RWPE1 (cell line): ENCODE measurements around the gene NDUFA3.

ENCODE experiments used
- CTCF ChIA-PET: fragments of 350-600 bp; sonication (Branson Sonifier 250); formaldehyde crosslinking; extraction: SDS; loops from one replicate; lab custom pipeline; 2021; lab: Yijun Ruan, JAX
- POLR2A ChIA-PET: fragments of 400-600 bp; formaldehyde crosslinking; extraction: SDS; loops from one replicate; lab custom pipeline; 2020; ENCODE audit warnings: antibody characterized with exemption; ENCODE audit not compliant: low non-redundant PET; lab: Yijun Ruan, JAX
- DNase-seq: peaks from one replicate; pipeline ENCODE4 v3.0.0; 2012; ENCODE audit warnings: low spot score
- H3K27ac ChIP-seq: fragments of 450-650 bp; 2 replicates; pipeline ENCODE4 v1.5.1; 2017
- TF ChIP-seq, protein P1 (sequence below): fragments of 450-650 bp; conservative IDR thresholded peaks from 2 replicates; pipeline ENCODE4 v1.5.1; 2017; ENCODE audit warnings: low read depth, mild to moderate bottlenecking

Gene NDUFA3

DNA sequence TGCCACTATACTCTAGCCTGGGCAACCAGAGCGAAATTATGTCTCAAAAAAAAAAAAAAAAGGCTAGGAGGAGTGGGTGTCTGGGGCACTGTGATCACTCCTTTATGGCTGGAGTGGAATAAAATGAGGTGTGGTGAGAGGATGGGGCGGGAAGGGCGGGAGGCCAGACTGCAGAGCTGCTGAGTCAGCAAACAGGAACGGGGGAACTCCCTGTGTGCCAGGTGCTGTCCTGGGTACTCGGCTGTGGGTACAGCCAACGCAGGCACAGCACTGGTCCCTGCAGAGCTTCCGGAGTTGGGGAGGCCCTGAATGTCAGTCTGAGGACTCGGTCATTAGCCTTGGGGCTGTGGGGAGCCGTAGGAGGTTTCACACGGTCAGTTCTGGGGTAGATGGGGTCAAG, 18.6 kb downstream of the NDUFA3 start:
- POLR2A ChIA-PET, result no interaction called here
- TF ChIP-seq, protein P1, sequence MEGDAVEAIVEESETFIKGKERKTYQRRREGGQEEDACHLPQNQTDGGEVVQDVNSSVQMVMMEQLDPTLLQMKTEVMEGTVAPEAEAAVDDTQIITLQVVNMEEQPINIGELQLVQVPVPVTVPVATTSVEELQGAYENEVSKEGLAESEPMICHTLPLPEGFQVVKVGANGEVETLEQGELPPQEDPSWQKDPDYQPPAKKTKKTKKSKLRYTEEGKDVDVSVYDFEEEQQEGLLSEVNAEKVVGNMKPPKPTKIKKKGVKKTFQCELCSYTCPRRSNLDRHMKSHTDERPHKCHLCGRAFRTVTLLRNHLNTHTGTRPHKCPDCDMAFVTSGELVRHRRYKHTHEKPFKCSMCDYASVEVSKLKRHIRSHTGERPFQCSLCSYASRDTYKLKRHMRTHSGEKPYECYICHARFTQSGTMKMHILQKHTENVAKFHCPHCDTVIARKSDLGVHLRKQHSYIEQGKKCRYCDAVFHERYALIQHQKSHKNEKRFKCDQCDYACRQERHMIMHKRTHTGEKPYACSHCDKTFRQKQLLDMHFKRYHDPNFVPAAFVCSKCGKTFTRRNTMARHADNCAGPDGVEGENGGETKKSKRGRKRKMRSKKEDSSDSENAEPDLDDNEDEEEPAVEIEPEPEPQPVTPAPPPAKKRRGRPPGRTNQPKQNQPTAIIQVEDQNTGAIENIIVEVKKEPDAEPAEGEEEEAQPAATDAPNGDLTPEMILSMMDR, result no peak
- H3K27ac ChIP-seq, result peak overlapping the region; percentile 5; the same call in 1 of the 2 replicates
- DNase-seq, result no peak
- CTCF ChIA-PET, result interaction anchor here (0.7 kb wide), 1 partner anchor 85 kb away, joined by 3 read pairs; no protein-coding TSS in a partner anchor

DNA sequence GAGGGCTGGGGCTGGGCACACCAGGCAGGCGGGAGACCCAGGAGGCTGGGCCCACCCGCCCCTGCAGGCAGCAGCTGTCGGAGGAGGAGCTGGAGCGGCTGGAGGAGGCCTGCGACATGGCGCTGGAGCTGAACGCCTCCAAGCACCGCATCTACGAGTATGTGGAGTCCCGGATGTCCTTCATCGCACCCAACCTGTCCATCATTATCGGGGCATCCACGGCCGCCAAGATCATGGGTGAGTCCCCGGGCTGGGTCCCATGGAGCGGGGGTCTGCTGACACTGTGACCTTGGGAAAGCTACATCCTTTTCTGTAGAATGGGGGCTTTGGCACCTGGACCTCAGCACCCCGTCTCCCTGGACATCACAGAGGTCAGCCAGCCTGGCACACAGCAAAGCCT, 21.0 kb downstream of the NDUFA3 start:
- no peak overlapping the region for H3K27ac ChIP-seq
- no peak for DNase-seq
- ChIA-PET POLR2A (interaction anchor here (1.1 kb wide), 1 partner anchor 8 kb away, joined by 5 read pairs; the partner anchor contains the start of genes PRPF31 and TFPT), CTCF (no interaction called here)
- TF ChIP-seq, protein P1, result no peak

DNA sequence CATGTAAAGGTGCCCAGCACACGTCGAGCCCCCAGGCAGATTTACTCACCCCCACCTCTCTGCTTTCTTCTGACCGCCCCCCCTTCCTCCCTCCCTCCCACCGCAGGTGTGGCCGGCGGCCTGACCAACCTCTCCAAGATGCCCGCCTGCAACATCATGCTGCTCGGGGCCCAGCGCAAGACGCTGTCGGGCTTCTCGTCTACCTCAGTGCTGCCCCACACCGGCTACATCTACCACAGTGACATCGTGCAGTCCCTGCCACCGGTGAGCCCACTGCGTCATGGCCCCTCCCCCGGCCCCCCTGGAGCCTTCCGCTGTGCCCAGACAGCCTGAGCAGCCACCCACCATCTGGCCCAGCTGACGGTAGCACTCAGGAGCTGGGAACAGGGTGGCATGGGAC, 21.7 kb downstream of the NDUFA3 start:
- CTCF ChIA-PET, result no interaction called here
- no peak overlapping the region for H3K27ac ChIP-seq
- POLR2A ChIA-PET, result interaction anchor here (1.1 kb wide), 1 partner anchor 9 kb away, joined by 5 read pairs; the partner anchor contains the start of genes PRPF31 and TFPT
- no peak for DNase-seq
- TF ChIP-seq, protein P1, result no peak

DNA sequence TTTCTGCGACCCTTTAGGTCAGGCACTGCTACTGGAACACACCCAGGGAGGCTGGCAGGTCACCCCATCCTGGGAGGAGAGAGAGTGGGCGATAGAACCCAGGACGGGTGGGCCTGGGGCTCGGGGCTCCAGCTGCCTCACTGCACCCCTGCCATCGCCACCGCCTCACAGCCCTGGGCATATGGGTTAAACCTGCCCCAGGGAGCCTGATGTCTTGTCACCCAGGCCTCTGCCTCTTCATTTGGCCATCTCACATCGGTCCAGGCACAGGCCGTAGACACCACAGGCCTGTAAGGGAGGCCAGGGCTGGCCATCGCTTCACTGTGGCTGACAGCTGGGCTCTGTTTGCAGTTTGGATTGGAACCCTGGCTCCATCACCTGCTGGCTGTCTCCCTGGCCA, 23.1 kb downstream of the NDUFA3 start:
- DNase-seq, result no peak
- no peak overlapping the region for H3K27ac ChIP-seq
- ChIA-PET CTCF (interaction anchor here (0.6 kb wide), 1 partner anchor 16 kb away, joined by 4 read pairs; no protein-coding TSS in a partner anchor), POLR2A (no interaction called here)
- TF ChIP-seq, protein P1, result no peak

DNA sequence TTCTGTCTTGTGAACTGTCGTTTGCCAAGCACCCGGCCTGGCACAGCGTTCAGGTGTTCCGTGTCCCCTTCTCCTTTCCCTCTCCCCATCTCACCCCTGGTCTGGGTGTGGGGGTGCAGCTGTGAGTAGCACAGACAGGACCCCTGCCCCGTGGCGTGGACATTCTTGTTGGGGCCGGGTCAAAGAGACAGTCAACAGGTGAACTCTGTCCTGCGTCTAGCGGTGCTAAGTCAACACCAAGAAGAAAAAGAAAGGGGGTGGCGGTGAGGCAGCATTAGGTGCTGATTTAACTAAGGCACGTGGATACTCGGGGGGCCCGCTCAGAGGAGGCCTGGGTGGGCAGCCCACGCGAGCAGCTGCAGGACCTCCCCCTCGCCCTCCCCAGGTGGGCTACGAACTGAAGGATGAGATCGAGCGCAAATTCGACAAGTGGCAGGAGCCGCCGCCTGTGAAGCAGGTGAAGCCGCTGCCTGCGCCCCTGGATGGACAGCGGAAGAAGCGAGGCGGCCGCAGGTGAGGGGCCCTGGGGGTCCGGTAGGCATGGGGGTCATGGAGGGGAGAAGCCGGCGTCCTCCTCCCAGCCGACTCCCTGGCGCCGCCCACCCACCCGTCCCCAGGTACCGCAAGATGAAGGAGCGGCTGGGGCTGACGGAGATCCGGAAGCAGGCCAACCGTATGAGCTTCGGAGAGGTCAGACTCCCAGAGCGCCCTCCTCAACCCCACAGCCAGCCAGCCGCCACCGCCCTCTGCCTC, 25.2 kb downstream of the NDUFA3 start:
- DNase-seq, result no peak
- no peak overlapping the region for H3K27ac ChIP-seq
- ChIA-PET CTCF (no interaction called here), POLR2A (interaction anchor here (1.2 kb wide), 1 partner anchor 12 kb away, joined by 3 read pairs; the partner anchor contains the start of genes PRPF31 and TFPT)
- TF ChIP-seq, protein P1, result no peak

DNA sequence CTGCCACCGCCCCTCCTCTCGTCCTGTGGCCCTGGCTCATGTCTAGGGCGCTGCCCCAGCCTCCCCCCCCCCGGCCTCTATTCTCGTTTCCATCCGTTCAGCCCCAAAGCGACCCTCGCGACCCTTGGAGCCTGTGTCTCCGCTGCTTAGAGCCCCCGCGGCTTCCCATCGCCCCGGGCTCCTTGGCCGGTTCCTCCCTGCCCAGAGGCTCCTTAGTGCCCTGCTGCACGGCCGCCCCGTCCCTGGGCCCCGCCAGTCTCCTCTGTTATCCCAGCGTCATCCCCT, 25.7 kb downstream of the NDUFA3 start:
- ChIA-PET POLR2A (no interaction called here), CTCF (no interaction called here)
- TF ChIP-seq, protein P1, result no peak
- no peak overlapping the region for H3K27ac ChIP-seq
- DNase-seq, result no peak
